GM18909 (cell line): ENCODE data around the gene NFKB2.
A peak's percentile ranks its signal among the peaks of the same experiment; 100 is the strongest.

Source experiments
- ATAC-seq: cut with Tn5 transposase; IDR thresholded peaks from one replicate; pipeline ENCODE4 v1.9.1; 2021; ENCODE audit warnings: mild to moderate bottlenecking; ENCODE audit not compliant: unreplicated experiment, poor library complexity

The NFKB2 gene

GRCh38 chr10:102420714-102421506, 25.4 kb downstream of the NFKB2 start, which contains the start of gene FBXL15:
Gene FBXL15 (plus strand): TSS chr10:102420836. CDS start chr10:102421130, 294 bp downstream.
- peak; percentile 71 for ATAC-seq

GRCh38 chr10:102421507-102421756, 25.9 kb downstream of the NFKB2 start:
- no peak for ATAC-seq

- ATAC-seq, result no peak
These were observed 26.4 kb downstream of the NFKB2 start for GRCh38 chr10:102421757-102422512.

- peak; percentile 35 for ATAC-seq
These were observed 27.1 kb downstream of the NFKB2 start for GRCh38 chr10:102422545-102423129.

GRCh38 chr10:102423372-102423968, 28.0 kb downstream of the NFKB2 start:
- ATAC-seq, result no peak

- ATAC-seq, result no peak
These were observed 28.6 kb downstream of the NFKB2 start for GRCh38 chr10:102424145-102424544.

- no peak for ATAC-seq
These were observed 29.4 kb downstream of the NFKB2 start for GRCh38 chr10:102424916-102425315.

GRCh38 chr10:102425444-102425843, 29.9 kb downstream of the NFKB2 start:
- no peak for ATAC-seq

- ATAC-seq, result no peak
These were observed 31.3 kb downstream of the NFKB2 start for GRCh38 chr10:102426803-102427287.

- ATAC-seq, result no peak
These were observed 34.0 kb downstream of the NFKB2 start for GRCh38 chr10:102429468-102429867.

- ATAC-seq, result no peak
These were observed 36.1 kb downstream of the NFKB2 start for GRCh38 chr10:102431452-102432124.

- ATAC-seq, result peak; percentile 83
These were observed 36.9 kb downstream of the NFKB2 start, which contains the start of gene CUEDC2 for GRCh38 chr10:102432162-102432950. Gene CUEDC2 (minus strand): TSS chr10:102432574. CDS start chr10:102425188, 7,386 bp downstream.

GRCh38 chr10:102433619-102434046, 38.1 kb downstream of the NFKB2 start:
- no peak for ATAC-seq

GRCh38 chr10:102434394-102435132, 39.1 kb downstream of the NFKB2 start:
- no peak for ATAC-seq

- ATAC-seq, result no peak
These were observed 39.6 kb downstream of the NFKB2 start for GRCh38 chr10:102435133-102435497.

GRCh38 chr10:102435529-102436233, 40.2 kb downstream of the NFKB2 start:
- no peak for ATAC-seq

- ATAC-seq, result no peak
These were observed 40.8 kb downstream of the NFKB2 start for GRCh38 chr10:102436312-102436711.

- ATAC-seq, result no peak
These were observed 42.0 kb downstream of the NFKB2 start for GRCh38 chr10:102437515-102437914.
